ENCODE measurements around the gene PP2D1.
A peak's percentile ranks its signal among the peaks of the same experiment; 100 is the strongest.

PP2D1 gene, protein sequence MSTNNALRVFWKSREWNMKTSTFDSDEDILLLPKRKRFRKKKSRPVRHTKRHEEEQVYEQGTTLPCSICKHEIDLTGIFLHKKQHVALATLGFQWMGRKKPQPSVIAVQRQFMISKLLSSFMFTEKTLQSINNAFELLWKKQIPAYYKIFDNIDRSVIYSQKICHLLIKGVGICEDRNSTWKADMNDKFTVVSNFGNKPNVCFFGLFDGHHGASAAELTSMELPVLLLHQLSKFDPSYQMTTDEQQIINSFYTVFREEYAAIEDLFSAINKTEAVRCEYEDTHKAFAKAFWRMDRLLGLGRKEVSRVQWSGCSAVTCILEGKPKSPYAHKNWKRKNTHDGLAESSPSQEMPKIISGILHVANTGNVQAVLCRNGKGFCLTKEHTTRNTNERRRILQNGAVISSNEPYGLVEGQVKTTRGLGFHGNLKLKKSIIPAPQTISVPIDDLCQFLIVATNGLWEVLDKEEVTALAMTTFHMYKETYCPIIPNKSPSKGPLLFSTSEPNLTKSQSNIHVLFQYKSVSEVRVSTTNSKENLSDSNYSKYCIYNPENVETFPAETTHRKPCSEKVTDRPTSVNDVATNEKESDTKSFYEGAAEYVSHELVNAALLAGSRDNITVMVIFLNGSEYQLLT

DNA sequence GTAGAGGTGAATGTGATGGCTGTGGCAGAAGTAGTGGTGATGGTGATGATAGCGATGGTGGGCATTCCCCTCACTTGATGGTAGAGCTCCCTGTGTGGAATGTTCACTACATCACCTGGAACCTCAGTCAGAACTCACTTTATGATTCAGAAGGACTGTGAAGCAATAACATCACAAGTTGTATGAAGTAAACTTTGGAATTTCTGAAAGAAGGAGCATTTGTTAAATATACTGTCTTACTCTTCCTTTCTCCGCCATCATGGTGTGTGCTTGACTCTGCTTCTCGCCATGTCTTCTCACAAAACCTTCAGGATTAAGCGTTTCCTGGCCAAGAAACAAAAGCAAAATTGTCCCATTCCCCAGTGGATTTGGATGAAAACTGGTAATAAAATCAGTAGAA lies at the start of gene PP2D1:
Gene PP2D1 (minus strand): TSS at position 101 of the 400 bp plus-strand sequence. CDS start 192 bp downstream, outside the sequence.
- FAIRE-seq = no peak
- no peak for TF ChIP-seq POLR2A (IDR thresholded peaks at IDR 0.05; ENCODE audit: low read depth, low read length)
- no peak for DNase-seq (ENCODE audit: insufficient read length, low spot score)

DNA sequence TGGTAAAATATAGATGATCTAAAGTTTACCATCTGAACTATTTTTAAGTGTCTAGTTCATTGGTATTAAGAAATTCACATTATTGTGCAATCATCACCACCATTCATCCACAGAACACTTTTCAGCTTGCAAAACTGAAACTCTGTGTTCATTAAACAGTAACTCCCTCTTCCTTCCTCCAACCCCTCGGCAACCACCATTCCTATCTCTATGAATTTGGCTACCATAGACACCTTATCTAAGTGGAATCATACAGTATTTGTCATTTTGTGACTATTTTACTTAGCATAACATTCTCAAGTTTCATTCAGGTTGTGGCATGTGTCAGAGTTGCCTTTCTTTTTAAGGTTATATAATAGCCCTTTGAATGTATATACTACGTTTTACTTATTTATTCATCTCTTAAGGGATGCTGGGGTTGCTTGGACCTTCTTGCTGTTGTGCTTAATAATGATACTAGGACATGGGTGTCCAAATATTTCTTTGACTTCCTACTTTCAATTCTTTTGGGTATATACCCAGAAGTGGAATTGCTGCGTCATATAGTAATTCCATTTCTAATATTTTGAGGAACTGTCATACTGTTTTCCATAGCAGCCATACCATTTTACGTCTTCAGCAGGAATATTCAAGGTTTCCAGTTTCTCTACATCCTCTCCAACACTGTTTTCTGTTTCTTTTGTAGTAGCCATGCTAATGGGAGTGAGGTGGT lies 49.1 kb upstream of the PP2D1 start:
- no peak for FAIRE-seq

DNA sequence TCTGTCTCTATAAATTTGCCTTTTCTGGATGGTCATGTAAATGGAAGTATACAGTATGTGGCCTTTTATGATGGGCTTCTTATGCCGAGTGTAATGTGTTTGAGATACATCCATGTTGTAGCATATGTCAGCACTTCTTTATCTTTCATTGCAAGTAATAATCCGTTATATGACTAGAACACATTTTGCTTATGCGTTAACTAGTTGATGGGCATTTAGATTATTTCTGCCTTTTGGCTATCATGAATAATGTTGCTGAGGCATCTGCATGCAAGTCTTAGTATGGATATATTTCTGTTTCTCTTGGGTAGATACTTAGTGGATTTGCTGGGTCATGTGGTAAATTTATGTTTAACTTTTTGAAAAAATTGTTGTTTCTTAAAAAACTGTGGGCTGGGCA lies 47.9 kb upstream of the PP2D1 start:
- DNase-seq (ENCODE audit: insufficient read length, low spot score) (no peak), FAIRE-seq (peak; percentile 6)
- TF ChIP-seq POLR2A (IDR thresholded peaks at IDR 0.05; ENCODE audit: low read depth, low read length) = no peak

More for the DNA sequence above, 49.1 kb upstream of the PP2D1 start:
- TF ChIP-seq POLR2A (IDR thresholded peaks at IDR 0.05; ENCODE audit: low read depth, low read length) = no peak
- DNase-seq (ENCODE audit: insufficient read length, low spot score) = no peak

DNA sequence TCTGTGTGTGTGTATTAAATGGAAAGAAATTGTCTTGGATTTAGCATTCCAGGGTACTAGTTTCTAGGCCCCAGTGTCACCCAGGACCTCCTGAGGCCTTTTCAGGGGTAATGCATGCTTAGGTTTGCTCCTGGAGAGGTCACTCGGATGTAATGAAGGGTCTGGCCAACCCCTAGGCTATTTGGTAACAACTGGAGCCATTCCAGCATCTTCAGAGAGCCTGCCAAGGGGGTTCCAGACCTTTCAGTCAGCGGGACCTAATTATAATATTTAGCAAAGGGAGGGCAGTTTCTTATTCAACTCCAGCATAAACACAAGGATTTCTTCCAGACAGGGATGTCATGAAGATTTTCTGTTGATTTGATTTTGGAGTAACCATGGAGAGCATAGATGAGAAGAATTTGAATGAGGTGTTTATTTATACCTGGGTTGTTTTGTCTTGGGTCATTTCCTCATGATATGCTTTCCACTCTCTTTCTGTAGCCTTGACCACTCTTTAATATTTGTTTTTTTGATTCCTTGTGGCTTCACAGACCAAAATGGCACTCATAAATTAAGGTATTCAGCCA lies 45.6 kb upstream of the PP2D1 start:
- no peak for FAIRE-seq
- TF ChIP-seq POLR2A (IDR thresholded peaks at IDR 0.05; ENCODE audit: low read depth, low read length) = no peak
- no peak for DNase-seq (ENCODE audit: insufficient read length, low spot score)

DNA sequence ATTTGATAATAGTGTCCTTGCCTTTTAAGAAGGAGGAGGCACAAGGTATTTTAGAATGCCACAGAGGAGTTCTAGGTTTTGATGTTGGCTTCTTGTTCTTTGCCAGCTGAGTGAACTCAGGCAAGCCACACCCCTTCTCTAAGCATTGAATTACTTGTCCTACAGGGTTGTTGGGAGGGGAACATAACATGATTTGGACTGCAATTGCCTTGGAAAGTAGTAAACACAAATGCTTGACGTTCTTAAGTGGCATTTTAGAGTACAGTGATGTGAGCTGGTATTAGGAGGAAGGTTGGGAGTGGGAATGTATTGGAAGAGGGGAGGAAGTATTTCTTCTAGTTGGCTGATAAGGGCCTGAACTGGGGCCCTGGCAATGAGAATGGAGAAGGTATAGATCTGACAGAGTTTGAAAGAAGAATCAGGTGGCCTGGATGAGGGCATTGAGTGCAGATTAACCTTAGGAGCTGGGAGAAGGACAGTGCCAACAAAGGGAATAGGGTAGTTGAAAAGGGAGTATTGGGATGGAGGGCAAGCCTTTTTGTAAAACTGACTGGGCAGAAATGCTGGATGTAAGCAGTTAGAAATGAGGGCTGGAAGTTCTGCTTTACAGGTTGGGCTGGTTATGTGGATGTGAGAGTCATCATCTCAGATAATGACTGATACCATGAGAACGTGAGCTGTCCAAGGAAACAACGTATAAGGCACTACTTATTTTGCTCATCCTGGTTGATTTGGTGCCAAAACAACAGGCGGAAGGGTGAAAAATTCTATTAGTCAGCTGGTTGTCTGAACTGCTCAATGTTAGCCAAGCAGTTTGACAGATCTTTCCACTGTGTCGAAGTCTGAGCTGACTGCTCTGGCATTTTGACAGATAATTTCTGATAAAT lies 44.9 kb upstream of the PP2D1 start:
- TF ChIP-seq POLR2A (IDR thresholded peaks at IDR 0.05; ENCODE audit: low read depth, low read length) = no peak
- peak; percentile 96 for FAIRE-seq
- DNase-seq (ENCODE audit: insufficient read length, low spot score) = peak; percentile 40

DNA sequence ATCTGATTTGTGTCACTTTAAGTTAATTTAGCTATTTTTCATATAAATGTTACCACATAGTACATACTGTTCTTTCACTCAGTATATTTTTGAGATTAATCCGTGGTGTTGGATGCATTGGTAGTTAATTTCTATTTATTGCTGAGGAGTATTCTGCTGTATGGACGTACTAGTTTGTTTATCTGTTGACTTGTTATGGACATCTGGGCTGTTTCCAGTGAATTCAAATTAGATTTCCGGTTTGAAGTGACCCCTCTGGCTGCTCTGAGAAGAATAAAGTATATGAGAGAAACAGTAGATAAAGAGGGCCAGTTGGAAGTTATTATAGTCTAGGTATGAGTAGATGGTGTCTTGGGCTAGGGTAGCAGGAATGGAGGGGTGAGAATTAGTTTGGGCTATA lies 43.8 kb upstream of the PP2D1 start:
- FAIRE-seq (no peak), DNase-seq (ENCODE audit: insufficient read length, low spot score) (no peak)
- TF ChIP-seq POLR2A (IDR thresholded peaks at IDR 0.05; ENCODE audit: low read depth, low read length) = no peak

DNA sequence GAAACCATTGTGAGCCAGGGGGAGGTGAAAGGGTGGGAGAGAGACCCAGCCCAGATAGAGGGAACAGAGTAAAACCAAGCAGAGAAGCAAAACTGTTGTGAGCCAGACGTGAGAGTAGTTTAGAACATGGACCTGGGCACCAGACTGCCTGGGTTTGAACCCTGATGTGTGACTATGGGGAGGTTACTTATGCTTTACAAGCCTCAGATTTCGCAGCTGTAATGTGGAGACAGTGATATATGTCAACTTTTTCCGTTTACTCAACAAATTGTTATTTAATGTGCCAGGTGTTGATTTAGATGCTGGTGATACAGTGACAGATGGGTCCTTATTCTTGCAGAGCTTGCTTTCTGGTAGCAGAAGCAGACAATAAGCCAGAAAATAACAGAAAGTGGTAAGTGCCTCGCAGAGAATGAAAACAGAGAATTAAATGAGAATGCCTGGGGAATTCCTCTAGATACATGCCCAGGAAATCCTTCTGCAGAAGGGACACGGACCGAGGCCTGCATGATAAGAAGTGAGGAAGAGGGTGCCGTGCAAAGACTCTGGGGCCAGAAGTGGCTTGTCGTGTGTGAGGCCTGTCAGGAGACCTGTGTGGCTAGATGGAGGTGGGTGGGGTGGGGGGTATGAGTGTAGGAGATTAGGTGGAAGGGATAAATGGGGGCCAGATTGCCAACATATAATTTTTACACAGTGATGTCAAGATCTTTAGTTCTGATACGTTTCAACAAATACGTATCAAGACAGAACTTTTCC lies 43.1 kb upstream of the PP2D1 start:
- no peak for TF ChIP-seq POLR2A (IDR thresholded peaks at IDR 0.05; ENCODE audit: low read depth, low read length)
- DNase-seq (ENCODE audit: insufficient read length, low spot score) (no peak), FAIRE-seq (no peak)

DNA sequence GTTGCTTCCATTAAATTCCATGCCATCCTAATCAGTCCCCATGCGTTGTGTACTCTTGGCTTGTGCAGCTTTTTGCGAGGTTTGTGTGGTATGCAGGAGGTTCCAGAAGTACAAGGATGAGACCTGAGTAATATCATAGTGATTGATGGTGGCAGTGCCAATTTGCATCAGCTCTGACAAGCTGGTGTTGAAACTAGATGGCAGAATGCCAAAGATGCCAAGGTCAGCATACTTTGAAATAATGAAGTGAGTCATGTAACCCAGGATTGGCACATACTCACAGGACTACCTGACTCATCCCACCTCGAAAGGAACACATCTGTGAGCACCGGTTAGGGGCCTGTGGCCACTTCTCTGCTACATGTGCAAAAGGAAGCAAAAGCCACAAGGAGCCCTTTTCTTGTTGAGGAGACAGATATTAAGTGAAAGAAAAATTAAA lies 42.5 kb upstream of the PP2D1 start:
- DNase-seq (ENCODE audit: insufficient read length, low spot score) (peak; percentile 62), FAIRE-seq (peak; percentile 99)
- no peak for TF ChIP-seq POLR2A (IDR thresholded peaks at IDR 0.05; ENCODE audit: low read depth, low read length)

DNA sequence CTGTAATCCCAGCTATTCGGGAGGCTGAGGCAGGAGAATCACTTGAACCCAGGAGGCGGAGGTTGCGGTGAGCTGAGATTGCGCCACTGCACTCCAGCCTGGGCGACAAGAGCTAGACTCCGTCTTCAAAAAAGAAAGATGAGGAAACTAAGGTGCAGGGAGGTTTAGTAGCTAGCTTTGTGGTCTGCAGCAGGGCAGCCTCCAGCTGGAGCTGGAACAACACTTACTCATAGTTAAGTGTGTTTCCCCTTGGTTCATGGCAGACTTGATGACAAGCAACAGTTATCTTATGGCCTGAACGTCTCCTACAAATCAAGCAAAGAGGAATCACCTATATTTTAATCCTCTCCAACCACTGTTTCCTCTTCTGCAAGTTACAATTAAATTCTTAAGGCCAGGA lies 40.8 kb upstream of the PP2D1 start:
- TF ChIP-seq POLR2A (IDR thresholded peaks at IDR 0.05; ENCODE audit: low read depth, low read length) = no peak
- FAIRE-seq (no peak), DNase-seq (ENCODE audit: insufficient read length, low spot score) (no peak)

DNA sequence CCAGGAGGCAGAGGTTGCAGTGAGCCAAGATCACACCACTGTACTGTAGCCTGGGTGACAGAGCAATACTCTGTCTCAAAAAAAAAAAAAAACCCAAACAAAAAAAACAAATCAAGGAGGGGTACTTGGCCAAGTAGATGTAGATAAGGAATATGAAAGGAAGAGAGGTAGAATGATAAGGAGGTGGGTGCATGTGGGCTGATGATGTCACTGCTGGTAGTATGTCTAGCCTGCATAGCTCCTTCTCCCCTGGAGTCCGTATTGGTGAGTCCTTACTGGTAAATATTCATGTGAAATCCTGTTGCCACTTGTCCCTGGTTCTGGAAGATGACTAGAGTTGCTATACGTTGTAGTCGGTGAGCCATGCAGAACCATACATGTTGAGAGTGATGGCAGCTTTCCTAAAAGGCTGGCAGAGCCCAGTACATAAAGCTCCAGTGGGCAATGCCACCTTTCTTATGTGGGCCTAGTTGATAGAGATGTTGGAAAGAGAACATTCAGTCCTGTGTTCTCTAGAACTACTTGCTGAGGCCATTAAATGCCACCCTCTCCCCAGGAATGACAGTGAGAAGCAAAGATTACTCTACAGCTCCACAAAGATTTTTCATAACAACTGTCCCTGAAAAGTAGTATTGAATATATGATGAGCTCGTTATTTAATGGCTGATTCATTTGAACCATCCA lies 39.2 kb upstream of the PP2D1 start:
- no peak for TF ChIP-seq POLR2A (IDR thresholded peaks at IDR 0.05; ENCODE audit: low read depth, low read length)
- no peak for FAIRE-seq

DNA sequence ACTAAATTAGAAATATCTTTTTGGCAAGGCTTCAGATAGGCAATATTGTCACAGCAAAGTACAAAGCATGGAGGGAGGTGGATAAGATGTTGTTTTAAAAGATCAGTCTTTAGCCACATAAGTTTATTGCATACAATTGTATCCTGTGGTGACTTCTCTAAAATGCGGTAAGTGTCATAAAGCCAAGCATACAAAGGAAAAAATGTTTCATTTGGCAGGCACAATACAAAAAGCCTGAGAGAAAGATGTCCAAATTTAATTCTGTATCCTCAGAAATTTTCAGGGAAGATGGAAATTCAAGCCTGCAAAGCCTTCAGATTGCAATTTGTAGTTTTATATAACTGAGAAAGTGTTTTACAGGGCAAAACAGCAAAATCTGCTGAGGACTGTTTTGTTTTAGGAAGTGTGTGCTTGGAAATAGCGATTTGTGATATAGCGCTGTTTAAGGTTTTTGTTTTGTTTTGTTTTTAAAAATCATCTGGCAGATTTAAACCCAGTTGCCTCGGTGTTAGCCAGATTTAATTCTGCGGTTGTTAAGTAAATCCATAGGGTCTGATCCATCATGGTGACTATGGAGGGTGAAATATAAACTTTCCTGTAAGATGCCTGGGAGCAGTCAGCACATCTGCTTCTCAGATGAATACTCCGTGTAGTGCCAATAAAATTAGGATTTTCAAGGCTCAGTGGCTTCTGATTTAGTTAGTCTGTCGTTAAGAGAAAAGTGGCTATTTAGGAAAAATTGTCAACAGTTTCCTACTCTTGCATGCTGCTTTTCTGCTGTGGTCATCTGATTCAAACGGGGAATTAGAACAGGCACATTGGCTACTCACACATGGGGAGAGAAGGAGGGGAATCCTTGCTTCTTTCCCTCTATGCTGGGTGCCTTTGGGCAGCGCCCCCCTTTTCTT lies 36.2 kb upstream of the PP2D1 start:
- no peak for FAIRE-seq

More for the DNA sequence above, 39.2 kb upstream of the PP2D1 start:
- no peak for DNase-seq (ENCODE audit: insufficient read length, low spot score)

More for the DNA sequence above, 36.2 kb upstream of the PP2D1 start:
- no peak for DNase-seq (ENCODE audit: insufficient read length, low spot score)
- no peak for TF ChIP-seq POLR2A (IDR thresholded peaks at IDR 0.05; ENCODE audit: low read depth, low read length)

Data from H54 (cell line).